ENCODE data around the gene NOD2. TPM values are rescaled to one million over a fixed set of nuclear protein-coding genes. Genes with fewer than 3 reads are reported as not detected.
A peak's percentile ranks its signal among the peaks of the same experiment; 100 is the strongest.

Gene NOD2
- total RNA-seq, 1 experiment from 2014 or later = not detected

DNA sequence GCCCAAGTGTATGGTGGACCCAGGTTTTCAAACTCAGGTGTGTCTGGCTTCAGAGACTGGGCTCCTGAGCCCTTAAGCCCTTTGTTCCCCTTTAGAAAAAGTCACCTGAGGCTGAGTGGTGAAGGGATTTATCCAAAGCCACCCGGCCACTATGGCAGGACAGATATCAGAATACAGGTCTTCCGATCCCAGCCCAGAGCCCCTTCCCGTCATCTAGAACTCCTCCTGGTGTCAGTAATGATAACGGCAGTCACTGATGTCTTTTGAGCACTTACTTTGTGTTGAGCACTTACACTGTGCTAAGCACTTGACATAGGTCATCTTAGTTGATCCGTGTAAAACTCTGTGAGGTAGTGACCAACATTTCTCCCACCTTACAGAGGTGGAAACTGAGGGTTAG is 16.6 kb downstream of the NOD2 start:
- Histone ChIP-seq H3K27me3 (ENCODE audit: control insufficient read depth, insufficient read depth, low read length) (no peaks in the 10 kb centered on the region), H3K36me3 (replicated peaks; ENCODE audit: control insufficient read depth, insufficient read depth, low read length) (no peaks in the 10 kb centered on the region), H3K4me3 (ENCODE audit: insufficient read depth, low read depth, low read length) (no peak overlapping the region)
- DNase-seq = peak; percentile 68

DNA sequence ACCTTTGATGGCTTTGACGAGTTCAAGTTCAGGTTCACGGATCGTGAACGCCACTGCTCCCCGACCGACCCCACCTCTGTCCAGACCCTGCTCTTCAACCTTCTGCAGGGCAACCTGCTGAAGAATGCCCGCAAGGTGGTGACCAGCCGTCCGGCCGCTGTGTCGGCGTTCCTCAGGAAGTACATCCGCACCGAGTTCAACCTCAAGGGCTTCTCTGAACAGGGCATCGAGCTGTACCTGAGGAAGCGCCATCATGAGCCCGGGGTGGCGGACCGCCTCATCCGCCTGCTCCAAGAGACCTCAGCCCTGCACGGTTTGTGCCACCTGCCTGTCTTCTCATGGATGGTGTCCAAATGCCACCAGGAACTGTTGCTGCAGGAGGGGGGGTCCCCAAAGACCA is 17.6 kb downstream of the NOD2 start:
- H3K27me3 ChIP-seq (ENCODE audit: control insufficient read depth, insufficient read depth, low read length) = no peaks in the 10 kb centered on the region

DNA sequence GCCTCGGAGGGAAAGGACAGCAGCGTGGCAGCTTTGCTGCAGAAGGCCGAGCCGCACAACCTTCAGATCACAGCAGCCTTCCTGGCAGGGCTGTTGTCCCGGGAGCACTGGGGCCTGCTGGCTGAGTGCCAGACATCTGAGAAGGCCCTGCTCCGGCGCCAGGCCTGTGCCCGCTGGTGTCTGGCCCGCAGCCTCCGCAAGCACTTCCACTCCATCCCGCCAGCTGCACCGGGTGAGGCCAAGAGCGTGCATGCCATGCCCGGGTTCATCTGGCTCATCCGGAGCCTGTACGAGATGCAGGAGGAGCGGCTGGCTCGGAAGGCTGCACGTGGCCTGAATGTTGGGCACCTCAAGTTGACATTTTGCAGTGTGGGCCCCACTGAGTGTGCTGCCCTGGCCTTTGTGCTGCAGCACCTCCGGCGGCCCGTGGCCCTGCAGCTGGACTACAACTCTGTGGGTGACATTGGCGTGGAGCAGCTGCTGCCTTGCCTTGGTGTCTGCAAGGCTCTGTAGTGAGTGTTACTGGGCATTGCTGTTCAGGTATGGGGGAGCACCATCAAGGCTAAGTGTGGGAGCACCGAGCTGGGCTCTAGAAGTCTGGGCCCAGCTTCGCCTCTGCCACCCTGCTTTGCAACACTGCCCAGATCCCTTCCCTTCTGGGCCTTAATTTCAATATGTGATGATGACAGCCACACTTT is 18.6 kb downstream of the NOD2 start:
- Histone ChIP-seq H3K27me3 (ENCODE audit: control insufficient read depth, insufficient read depth, low read length) (no peaks in the 10 kb centered on the region), H3K4me3 (ENCODE audit: insufficient read depth, low read depth, low read length) (no peak overlapping the region), H3K36me3 (replicated peaks; ENCODE audit: control insufficient read depth, insufficient read depth, low read length) (no peaks in the 10 kb centered on the region)
- DNase-seq = peak; percentile 26

More for the DNA sequence above, 17.6 kb downstream of the NOD2 start:
- Histone ChIP-seq H3K4me3 (ENCODE audit: insufficient read depth, low read depth, low read length) (no peak overlapping the region), H3K36me3 (replicated peaks; ENCODE audit: control insufficient read depth, insufficient read depth, low read length) (no peaks in the 10 kb centered on the region)
- peak; percentile 22 for DNase-seq

DNA sequence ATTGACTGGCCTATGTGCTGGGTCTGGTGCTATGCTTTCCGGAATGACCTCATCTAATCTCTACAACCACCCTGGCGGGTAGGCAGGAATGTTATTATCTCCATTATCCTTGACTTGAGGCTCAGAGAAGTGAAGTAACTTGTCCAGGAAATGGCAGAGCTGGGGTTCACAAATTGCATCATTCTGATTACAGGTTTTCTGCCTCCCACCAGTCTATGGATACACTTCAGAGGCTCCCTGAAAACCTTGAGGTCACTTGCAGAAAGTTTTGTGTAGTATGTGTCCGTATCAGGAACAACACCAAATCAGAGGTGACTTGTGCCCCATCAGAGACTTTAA is 19.1 kb downstream of the NOD2 start:
- no peaks in the 10 kb centered on the region for H3K36me3 ChIP-seq (replicated peaks; ENCODE audit: control insufficient read depth, insufficient read depth, low read length)
- H3K4me3 ChIP-seq (ENCODE audit: insufficient read depth, low read depth, low read length) = no peak overlapping the region
- no peaks in the 10 kb centered on the region for H3K27me3 ChIP-seq (ENCODE audit: control insufficient read depth, insufficient read depth, low read length)
- no peak for DNase-seq

DNA sequence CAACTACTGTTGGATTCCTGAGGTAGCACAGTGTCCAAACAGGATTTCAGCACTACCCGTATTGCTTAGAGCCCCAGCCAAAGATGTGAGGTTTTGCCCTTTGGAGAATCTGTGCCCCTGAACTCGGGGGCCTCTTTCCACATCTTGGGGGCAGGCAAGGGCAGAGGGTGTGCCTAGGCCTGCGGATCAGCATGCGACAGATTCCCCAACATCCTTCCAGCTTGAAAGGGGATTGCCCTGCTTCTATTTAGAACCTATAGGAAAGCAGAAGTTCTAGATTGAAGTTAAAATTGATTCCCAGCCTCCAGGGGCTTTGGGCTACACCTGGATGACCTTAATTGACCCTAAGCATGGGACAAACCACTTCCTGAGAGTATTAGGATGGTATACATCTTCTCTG is 19.6 kb downstream of the NOD2 start:
- no peaks in the 10 kb centered on the region for H3K36me3 ChIP-seq (replicated peaks; ENCODE audit: control insufficient read depth, insufficient read depth, low read length)
- no peak for DNase-seq
- no peak overlapping the region for H3K4me3 ChIP-seq (ENCODE audit: insufficient read depth, low read depth, low read length)
- H3K27me3 ChIP-seq (ENCODE audit: control insufficient read depth, insufficient read depth, low read length) = no peaks in the 10 kb centered on the region

DNA sequence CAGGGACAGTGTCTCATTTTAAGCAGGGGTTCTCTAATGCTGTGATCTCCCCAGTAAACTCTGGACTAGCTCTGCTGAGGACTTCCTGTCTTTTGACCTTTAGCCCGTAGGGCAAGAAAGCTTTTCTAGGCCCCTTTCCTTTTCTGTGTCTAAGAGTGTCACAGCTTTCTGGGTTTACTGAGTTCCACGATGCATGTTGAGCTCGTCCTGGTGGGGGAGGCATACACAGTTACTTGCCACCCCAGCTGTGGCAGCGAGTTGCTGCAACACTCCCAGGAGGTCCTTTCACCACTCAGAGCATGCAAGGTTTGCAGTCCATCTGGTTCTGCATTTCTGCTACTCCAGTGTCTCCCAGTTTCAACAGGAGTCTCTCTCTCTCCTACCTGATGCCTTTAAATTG is 23.7 kb downstream of the NOD2 start:
- H3K27me3 ChIP-seq (ENCODE audit: control insufficient read depth, insufficient read depth, low read length) = no peaks in the 10 kb centered on the region
- no peaks in the 10 kb centered on the region for H3K36me3 ChIP-seq (replicated peaks; ENCODE audit: control insufficient read depth, insufficient read depth, low read length)
- no peak overlapping the region for H3K4me3 ChIP-seq (ENCODE audit: insufficient read depth, low read depth, low read length)
- no peak for DNase-seq

DNA sequence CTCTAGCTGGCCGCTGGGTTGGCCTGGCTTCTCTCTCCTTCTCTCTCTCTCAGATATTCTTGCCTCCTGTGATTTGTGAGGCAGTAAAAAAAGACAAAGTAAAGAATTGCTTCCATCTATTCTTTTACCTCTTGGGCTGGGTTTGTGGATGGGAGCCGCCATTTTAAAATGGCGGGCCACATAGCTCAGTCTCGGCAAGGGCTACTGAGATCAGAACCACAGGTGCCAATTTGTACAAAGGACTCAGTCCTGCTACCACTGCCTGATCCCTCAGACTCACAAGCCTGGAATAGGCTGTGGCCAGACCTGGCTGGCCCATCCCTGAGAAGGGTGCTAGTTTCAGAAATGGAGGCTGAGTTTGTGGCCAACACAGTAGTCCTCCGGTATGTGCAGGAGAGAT is 24.1 kb downstream of the NOD2 start:
- no peaks in the 10 kb centered on the region for H3K36me3 ChIP-seq (replicated peaks; ENCODE audit: control insufficient read depth, insufficient read depth, low read length)
- H3K4me3 ChIP-seq (ENCODE audit: insufficient read depth, low read depth, low read length) = no peak overlapping the region
- no peak for DNase-seq
- no peaks in the 10 kb centered on the region for H3K27me3 ChIP-seq (ENCODE audit: control insufficient read depth, insufficient read depth, low read length)

DNA sequence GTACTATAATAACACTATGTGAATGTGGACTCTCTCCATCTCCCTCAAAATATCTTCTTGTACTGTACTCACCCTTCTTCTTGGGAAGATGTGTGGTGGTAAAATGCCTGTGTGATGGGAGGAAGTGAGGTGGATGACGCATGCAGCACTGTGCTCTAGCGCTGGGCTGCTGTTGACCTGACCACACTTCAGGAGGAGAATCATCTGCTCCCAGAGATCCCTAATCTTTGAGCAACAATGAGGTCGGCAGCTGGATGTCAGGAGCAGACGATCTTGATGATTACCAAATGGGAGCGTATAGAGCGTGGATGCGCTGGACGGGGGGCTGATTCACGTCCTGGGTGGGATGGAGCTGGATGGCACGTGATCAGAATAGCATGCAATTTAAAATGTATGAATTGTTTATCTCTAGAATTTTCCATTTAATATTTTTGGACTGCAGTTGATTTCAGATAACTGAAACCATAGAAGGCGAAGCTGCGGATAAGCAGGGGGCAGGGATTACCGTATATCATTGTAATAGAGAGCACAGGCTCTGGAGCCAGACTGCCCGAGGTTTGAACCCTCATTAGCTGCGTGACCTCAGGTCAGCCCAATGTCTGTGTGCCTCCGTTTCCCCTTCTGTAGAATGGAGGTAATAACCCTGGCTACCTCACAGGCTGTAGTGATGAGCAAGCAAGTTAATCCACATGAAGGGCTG is 24.8 kb downstream of the NOD2 start:
- no peaks in the 10 kb centered on the region for H3K36me3 ChIP-seq (replicated peaks; ENCODE audit: control insufficient read depth, insufficient read depth, low read length)
- no peaks in the 10 kb centered on the region for H3K27me3 ChIP-seq (ENCODE audit: control insufficient read depth, insufficient read depth, low read length)
- no peak for DNase-seq
- no peak overlapping the region for H3K4me3 ChIP-seq (ENCODE audit: insufficient read depth, low read depth, low read length)

DNA sequence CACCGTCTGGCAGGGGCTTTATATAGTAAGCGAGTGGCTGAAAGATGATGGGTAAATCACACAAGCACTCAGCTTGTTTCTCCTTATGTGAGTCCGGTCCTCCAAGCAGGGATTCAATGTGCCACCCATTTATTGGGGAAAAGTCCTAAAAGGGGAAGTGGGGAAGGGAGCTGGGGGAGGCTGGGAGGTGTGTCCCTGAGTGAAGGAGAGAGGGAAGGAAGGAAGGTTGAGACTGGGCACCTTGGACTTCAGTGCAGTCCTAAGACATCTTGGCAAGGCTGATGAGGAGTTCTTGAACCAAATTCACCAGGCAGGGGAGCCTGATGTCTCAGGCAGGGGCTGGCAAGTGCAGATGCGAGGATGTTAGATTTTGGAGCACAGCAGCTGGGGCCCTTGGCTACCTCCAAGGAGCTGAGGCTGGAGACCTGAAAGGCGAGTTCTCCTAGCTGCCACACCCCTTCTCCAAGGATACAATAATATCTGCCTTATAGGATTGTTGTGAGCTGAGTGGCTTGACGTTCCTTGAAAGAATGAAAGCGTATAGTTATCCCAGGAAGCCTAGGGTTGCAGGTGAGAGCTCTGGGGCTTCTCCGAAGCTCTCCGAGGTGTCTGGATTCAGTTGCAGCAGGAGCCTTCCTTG is 25.5 kb downstream of the NOD2 start:
- Histone ChIP-seq H3K27me3 (ENCODE audit: control insufficient read depth, insufficient read depth, low read length) (no peaks in the 10 kb centered on the region), H3K36me3 (replicated peaks; ENCODE audit: control insufficient read depth, insufficient read depth, low read length) (no peaks in the 10 kb centered on the region), H3K4me3 (ENCODE audit: insufficient read depth, low read depth, low read length) (no peak overlapping the region)
- no peak for DNase-seq

DNA sequence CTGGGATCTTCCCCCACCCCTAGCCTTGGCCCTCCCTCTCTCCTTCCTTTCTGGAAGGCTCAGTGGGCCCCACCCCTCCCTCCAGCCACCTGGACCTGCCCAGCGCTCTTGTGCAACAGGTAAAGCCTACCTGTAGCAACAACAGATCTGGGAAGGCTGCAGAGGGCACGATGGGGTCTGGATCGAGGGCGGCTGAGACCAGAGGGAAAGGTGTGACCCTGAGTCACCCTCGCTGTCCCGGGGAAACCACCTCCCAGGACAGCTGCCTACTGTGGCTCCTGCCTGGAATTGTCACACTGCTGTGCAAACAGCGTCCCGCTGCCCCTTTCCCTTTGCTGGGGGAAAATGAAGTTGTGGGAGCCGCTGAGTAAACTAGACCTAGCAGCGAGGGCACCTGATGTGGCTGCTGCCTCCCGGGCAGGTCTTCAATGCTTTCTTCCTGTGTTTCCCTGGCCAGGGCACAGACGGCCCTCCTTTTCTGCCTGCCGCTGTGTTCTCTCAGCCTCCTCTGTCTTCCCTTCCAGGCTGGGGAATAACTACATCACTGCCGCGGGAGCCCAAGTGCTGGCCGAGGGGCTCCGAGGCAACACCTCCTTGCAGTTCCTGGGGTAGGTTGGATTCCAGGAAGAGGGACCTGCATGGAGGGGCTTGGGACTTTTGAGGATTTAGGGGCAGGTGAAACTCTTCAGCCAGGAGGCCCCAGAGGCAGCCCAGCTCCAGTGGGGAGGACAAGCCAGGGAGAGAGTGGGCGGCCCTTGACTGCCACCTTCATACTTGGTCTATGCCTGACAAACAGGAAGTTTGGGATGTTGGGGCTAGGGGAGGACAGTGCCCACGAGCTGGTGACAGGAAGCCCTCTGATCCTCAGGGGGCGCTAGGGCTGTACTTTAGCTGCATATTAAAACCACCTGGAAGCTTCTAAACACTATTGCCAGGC is 26.3 kb downstream of the NOD2 start:
- Histone ChIP-seq H3K36me3 (replicated peaks; ENCODE audit: control insufficient read depth, insufficient read depth, low read length) (no peaks in the 10 kb centered on the region), H3K27me3 (ENCODE audit: control insufficient read depth, insufficient read depth, low read length) (no peaks in the 10 kb centered on the region), H3K4me3 (ENCODE audit: insufficient read depth, low read depth, low read length) (no peak overlapping the region)
- peak; percentile 71 for DNase-seq

DNA sequence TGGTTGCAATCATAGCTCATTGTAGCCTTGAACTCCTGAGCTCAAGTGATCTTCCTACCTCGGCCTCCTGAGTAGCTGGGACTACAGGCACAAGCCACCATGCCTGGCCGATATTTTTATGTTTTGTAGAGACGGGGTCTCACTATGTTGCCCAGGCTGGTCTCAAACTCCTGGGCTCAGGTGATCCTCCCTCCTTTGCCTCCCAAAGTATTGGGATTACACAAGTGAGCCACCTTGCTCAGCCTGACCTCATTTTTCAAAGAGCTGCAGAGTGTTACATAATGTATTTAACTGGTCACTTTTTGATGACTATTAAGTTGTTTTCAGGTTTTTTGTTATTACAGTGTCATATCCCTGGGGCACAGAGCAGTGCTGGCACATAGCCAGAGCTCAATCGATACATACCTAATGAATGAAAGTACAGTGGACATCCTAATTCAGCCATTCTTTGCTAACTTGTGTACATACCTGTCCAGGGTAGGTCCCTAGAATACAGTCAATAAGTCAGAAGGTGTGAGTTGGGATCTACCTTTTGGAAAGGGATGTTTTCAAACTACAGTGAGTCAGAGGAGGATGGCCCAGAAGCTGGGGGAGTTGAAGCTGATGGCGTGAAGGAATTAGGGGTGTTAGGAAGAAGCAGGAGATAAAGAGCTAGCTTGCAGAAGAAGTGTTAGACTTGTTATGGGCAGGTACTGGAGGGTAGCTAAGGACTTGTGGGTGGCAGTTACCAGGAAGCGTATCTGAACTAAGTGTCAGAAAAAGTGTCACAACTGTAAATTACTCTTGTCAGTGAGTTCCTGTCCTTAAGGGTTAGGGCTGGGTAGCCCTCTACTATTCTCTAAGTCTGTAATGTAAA is 28.4 kb downstream of the NOD2 start:
- Histone ChIP-seq H3K36me3 (replicated peaks; ENCODE audit: control insufficient read depth, insufficient read depth, low read length) (no peaks in the 10 kb centered on the region), H3K27me3 (ENCODE audit: control insufficient read depth, insufficient read depth, low read length) (no peaks in the 10 kb centered on the region), H3K4me3 (ENCODE audit: insufficient read depth, low read depth, low read length) (no peak overlapping the region)
- no peak for DNase-seq

DNA sequence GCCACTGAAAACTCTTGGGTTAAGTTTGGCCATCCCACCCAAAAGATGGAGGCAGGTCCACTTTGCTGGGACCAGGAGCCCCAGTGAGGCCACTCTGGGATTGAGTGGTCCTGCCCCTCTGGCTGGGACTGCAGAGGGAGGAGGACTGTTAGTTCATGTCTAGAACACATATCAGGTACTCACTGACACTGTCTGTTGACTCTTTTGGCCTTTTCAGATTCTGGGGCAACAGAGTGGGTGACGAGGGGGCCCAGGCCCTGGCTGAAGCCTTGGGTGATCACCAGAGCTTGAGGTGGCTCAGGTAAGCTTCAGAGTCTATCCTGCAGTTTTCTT is 29.0 kb downstream of the NOD2 start:
- no peaks in the 10 kb centered on the region for H3K36me3 ChIP-seq (replicated peaks; ENCODE audit: control insufficient read depth, insufficient read depth, low read length)
- no peaks in the 10 kb centered on the region for H3K27me3 ChIP-seq (ENCODE audit: control insufficient read depth, insufficient read depth, low read length)
- no peak overlapping the region for H3K4me3 ChIP-seq (ENCODE audit: insufficient read depth, low read depth, low read length)
- no peak for DNase-seq

DNA sequence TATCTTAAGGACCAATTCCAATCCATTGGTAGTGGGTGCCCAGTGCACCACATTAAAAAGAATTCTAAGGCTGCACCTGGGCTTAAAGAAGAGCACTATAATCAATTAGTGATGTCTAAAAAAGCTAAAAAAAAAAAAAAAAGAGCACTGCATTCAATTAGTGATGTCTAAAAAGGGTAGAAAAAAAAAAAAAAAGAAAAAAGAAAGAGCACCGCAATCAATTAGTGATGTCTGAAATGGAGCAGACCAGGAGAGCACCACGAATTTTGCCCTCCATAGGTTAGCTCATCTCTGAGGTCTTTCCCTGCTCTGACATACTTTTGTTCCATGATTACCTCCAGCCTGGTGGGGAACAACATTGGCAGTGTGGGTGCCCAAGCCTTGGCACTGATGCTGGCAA is 29.6 kb downstream of the NOD2 start:
- no peaks in the 10 kb centered on the region for H3K36me3 ChIP-seq (replicated peaks; ENCODE audit: control insufficient read depth, insufficient read depth, low read length)
- no peak overlapping the region for H3K4me3 ChIP-seq (ENCODE audit: insufficient read depth, low read depth, low read length)
- H3K27me3 ChIP-seq (ENCODE audit: control insufficient read depth, insufficient read depth, low read length) = no peaks in the 10 kb centered on the region
- DNase-seq = no peak

DNA sequence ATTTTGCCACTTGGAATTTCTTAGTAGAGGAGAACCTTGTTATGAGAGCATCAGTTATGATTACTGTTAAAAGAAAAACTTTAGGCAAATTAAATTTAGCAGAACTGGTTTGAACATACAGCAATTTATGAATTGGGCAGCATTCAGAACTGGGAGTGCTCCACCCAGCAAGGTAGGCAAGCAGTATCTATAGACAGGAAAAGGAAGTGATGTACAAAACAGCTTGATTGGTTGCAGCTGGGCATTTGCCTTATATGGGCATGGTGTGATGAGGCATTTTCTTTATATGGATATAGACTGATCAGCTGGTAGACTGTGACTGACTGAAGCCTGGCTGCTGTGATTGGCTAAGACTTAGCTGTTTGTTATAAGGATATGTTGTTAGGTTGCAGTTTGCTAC is 30.9 kb downstream of the NOD2 start:
- H3K4me3 ChIP-seq (ENCODE audit: insufficient read depth, low read depth, low read length) = no peak overlapping the region
- H3K27me3 ChIP-seq (ENCODE audit: control insufficient read depth, insufficient read depth, low read length) = no peaks in the 10 kb centered on the region
- no peaks in the 10 kb centered on the region for H3K36me3 ChIP-seq (replicated peaks; ENCODE audit: control insufficient read depth, insufficient read depth, low read length)
- no peak for DNase-seq

Data from H7 (cell line).